Adrenal gland (tissue), 5 donors: ENCODE results near the gene SP4.

Source experiments
- POLR2A ChIP-seq, 2 donors: fragments of 450-650 bp; IDR thresholded peaks; one replicate each; pipeline ENCODE4 v1.6.1; 2017; ENCODE audit warnings: antibody characterized with exemption in 2 of 2, mild to moderate bottlenecking in 2 of 2, moderate library complexity in 1 of 2
- TF ChIP-seq, protein P1 (sequence below), 6 experiments: fragments of 450-650 bp in 4 of 6; fragments of 200-600 bp in 2 of 6; sonication (generic) in 1 of 6; IDR thresholded peaks; 1 replicate in 5 of 6; 2 replicates in 1 of 6; pipeline versions ENCODE4 v1.5.1 to v1.8.0; 2016 to 2021; ENCODE audit warnings: antibody characterized with exemption in 6 of 6, mild to moderate bottlenecking in 2 of 6, moderate library complexity in 1 of 6
- donor health status: DM: no; HTN: no; CAD: no.

DNA sequence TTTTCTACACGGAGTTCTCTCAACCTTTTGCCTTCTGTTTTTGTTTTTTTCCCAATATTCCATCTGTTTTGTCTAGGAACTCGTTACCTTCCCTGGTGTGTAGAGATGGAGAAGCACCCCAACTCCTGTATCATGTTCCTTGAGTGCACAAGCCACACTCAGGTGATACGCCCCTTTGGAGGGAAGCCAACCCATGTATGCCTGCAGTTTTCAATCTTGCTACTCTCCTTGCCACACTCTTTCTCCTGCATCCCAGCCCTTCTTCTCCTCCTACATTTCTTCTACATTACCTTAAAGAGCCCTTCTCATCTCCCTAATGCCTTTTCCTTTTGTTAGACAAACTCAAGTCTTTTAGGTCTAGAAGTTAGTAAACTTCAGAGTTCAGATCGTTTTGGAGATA lies 10.2 kb upstream of the SP4 start:
- TF ChIP-seq, protein P1, sequence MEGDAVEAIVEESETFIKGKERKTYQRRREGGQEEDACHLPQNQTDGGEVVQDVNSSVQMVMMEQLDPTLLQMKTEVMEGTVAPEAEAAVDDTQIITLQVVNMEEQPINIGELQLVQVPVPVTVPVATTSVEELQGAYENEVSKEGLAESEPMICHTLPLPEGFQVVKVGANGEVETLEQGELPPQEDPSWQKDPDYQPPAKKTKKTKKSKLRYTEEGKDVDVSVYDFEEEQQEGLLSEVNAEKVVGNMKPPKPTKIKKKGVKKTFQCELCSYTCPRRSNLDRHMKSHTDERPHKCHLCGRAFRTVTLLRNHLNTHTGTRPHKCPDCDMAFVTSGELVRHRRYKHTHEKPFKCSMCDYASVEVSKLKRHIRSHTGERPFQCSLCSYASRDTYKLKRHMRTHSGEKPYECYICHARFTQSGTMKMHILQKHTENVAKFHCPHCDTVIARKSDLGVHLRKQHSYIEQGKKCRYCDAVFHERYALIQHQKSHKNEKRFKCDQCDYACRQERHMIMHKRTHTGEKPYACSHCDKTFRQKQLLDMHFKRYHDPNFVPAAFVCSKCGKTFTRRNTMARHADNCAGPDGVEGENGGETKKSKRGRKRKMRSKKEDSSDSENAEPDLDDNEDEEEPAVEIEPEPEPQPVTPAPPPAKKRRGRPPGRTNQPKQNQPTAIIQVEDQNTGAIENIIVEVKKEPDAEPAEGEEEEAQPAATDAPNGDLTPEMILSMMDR (IDR thresholded peaks at IDR 0.05): no peak
- no peak for TF ChIP-seq POLR2A (IDR thresholded peaks at IDR 0.05)
